ENCODE measurements around the gene TMEM156.
A peak's percentile ranks its signal among the peaks of the same experiment; 100 is the strongest.
"Not testable (repeated sequence)": the region's sequence is repeated elsewhere in the genome, so short reads cannot be mapped to it uniquely, and the experiment has no call there.

The TMEM156 gene

GRCh38 chr4:38994135-38994534, 38.1 kb downstream of the TMEM156 start:
- H3K27me3 Mint-ChIP-seq: no peaks in the 10 kb centered on the region
- H3K4me3 Mint-ChIP-seq: no peak overlapping the region
- H3K36me3 Mint-ChIP-seq (ENCODE audit: low read depth): no peaks in the 10 kb centered on the region
- H3K9me3 Mint-ChIP-seq: no peaks in the 10 kb centered on the region
- H3K4me1 Mint-ChIP-seq (ENCODE audit: low read depth): no peaks in the 10 kb centered on the region
- intact Hi-C loops (cut with micrococcal nuclease): no loop called here
- no peak overlapping the region for H3K27ac Mint-ChIP-seq

GRCh38 chr4:38993683-38994082, 38.5 kb downstream of the TMEM156 start:
- intact Hi-C loops (cut with micrococcal nuclease): no loop called here
- Mint-ChIP-seq H3K9me3 (no peaks in the 10 kb centered on the region), H3K36me3 (ENCODE audit: low read depth) (no peaks in the 10 kb centered on the region), H3K4me3 (no peak overlapping the region), H3K27me3 (no peaks in the 10 kb centered on the region), H3K4me1 (ENCODE audit: low read depth) (peaks cover under 1% of the 10 kb centered on the region), H3K27ac (no peak overlapping the region)

GRCh38 chr4:38990241-38990640, 42.0 kb downstream of the TMEM156 start:
- Mint-ChIP-seq H3K4me1 (ENCODE audit: low read depth) (peaks cover 6% of the 10 kb centered on the region), H3K4me3 (no peak overlapping the region), H3K27ac (no peak overlapping the region), H3K36me3 (ENCODE audit: low read depth) (no peaks in the 10 kb centered on the region), H3K27me3 (no peaks in the 10 kb centered on the region), H3K9me3 (no peaks in the 10 kb centered on the region)
- intact Hi-C loops (cut with micrococcal nuclease): no loop called here

DNA sequence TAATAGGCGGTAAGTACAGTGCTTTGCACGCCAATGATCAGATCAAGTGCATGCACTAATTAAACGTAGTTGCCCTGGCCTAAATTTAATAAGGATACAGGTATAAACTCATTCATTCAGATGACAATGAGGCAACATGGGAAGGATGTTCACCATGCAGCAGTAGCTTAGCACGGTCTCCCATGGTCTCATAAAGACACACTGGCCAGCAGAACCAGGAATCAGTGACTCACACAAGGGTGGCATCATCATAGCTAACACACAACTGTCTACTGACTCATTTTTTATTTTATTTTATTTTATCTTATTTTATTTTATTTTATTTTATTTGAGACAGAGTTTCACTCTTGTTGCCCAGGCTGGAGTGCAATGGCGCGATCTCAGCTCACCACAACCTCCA, 42.7 kb downstream of the TMEM156 start:
- H3K36me3 Mint-ChIP-seq (ENCODE audit: low read depth): no peaks in the 10 kb centered on the region
- no peak overlapping the region for H3K27ac Mint-ChIP-seq
- H3K27me3 Mint-ChIP-seq: no peaks in the 10 kb centered on the region
- H3K9me3 Mint-ChIP-seq: no peaks in the 10 kb centered on the region
- H3K4me1 Mint-ChIP-seq (ENCODE audit: low read depth): peaks cover 6% of the 10 kb centered on the region
- intact Hi-C loops (cut with micrococcal nuclease): no loop called here
- H3K4me3 Mint-ChIP-seq: no peak overlapping the region

DNA sequence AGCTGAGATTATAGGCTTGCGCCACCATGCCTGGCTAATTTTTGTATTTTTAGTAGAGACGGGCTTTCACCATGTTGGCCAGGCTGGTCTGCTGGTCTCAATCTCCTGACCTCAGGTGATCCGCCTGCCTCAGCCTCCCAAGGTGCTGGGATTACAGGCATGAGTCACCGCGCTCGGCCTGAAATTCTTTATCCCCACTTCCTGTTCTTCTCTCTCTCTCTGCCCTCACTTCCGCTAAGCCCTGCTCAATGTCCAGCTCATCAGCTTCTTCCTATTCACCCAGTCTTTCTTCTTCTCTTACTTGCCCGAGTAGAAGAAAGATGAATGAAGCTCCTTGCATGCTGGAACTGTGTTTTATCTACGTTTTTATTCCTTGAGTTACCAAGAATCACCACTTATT, 43.9 kb downstream of the TMEM156 start:
- H3K9me3 Mint-ChIP-seq; H3K4me3 Mint-ChIP-seq; H3K4me1 Mint-ChIP-seq (ENCODE audit: low read depth); H3K27ac Mint-ChIP-seq; intact Hi-C loops (cut with micrococcal nuclease); H3K36me3 Mint-ChIP-seq (ENCODE audit: low read depth); H3K27me3 Mint-ChIP-seq: not testable (repeated sequence)

DNA sequence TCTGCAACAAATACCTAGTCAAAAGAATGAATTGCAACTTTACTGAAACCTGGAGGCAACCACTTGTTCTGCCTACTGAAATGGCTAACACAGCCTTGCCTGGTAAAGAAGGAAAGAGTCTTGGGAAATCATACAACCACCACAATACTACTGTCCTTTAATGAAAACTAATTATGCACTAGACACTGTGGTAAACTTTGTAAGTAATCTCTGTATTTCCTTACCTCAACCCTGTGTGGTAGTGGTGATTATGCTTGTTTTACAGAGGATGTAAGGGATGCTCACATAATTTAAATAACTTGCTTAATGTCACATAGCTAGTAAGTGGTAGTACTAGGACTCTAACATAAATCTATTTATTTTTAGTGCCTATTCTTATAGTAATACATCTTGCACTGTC, 44.7 kb downstream of the TMEM156 start:
- Mint-ChIP-seq H3K4me3 (no peak overlapping the region), H3K36me3 (ENCODE audit: low read depth) (no peaks in the 10 kb centered on the region)
- intact Hi-C loops (cut with micrococcal nuclease): no loop called here

GRCh38 chr4:38985410-38986100, 46.7 kb downstream of the TMEM156 start:
- H3K4me1 Mint-ChIP-seq (ENCODE audit: low read depth): peaks cover 6% of the 10 kb centered on the region
- no peak overlapping the region for H3K4me3 Mint-ChIP-seq
- no peaks in the 10 kb centered on the region for H3K9me3 Mint-ChIP-seq
- H3K36me3 Mint-ChIP-seq (ENCODE audit: low read depth): no peaks in the 10 kb centered on the region
- intact Hi-C loops (cut with micrococcal nuclease): no loop called here
- no peak overlapping the region for H3K27ac Mint-ChIP-seq
- H3K27me3 Mint-ChIP-seq: no peaks in the 10 kb centered on the region

More for the DNA sequence above, 44.7 kb downstream of the TMEM156 start:
- Mint-ChIP-seq H3K4me1 (ENCODE audit: low read depth) (peaks cover 6% of the 10 kb centered on the region), H3K27me3 (no peaks in the 10 kb centered on the region), H3K27ac (no peak overlapping the region), H3K9me3 (no peaks in the 10 kb centered on the region)

DNA sequence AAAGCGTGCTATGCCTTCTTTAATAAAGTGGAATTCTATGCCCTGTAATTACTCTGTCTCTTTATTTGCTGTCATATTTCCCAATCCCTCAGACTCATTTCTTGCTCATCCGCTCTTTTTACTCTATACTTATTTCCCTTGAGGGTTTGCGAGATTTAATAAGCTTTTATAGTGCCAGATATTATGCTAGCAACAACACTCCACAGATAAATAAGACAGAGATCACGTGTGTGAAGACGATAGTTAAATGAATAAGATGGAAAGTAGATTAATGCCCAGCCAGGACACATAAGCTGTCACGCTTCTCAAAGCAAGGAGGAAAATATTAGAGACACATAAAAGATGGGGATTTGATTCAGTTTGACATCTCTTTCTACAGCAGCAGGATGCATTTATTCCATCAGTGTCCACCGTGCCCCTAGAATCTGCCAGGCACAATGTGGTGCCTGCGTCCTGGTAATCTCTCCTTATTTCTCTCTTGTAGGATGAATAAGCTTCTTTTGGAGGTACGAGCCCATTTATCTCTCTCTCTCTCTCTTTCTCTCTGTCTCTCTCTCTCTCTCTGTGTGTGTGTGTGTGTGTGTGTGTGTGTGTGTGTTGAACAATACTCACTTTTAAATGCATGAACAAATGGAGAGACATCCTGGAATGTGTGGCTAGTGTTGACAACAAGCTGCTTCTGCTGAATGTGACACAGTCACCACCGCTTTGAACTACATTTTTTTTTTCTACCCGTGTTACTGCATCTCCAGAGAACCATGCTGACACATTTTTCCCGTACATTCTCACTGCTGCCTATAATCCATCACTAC, 48.2 kb downstream of the TMEM156 start:
- intact Hi-C loops (cut with micrococcal nuclease): no loop called here
- H3K36me3 Mint-ChIP-seq (ENCODE audit: low read depth): no peaks in the 10 kb centered on the region
- peaks cover 6% of the 10 kb centered on the region for H3K4me1 Mint-ChIP-seq (ENCODE audit: low read depth)
- no peaks in the 10 kb centered on the region for H3K9me3 Mint-ChIP-seq
- no peaks in the 10 kb centered on the region for H3K27me3 Mint-ChIP-seq
- peak overlapping the region; percentile 15 for H3K27ac Mint-ChIP-seq
- no peak overlapping the region for H3K4me3 Mint-ChIP-seq

DNA sequence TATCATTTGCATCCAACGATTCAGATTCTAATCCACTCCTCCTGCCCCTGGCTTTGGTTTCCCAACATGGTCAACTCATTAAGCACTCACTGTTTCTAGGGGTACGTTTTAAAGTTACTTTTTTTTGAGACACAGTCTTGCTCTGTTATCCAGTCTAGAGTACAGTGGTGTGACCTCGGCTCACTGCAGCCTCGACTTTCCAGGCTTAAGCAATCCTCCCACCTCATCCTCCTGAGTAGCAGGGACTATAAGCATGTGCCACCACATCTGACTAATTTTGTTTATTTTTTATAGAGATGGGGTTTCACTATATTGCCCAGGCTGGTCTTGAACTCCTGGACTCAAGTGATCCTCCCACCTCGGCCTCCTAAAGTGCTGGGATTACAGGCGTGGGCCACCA, 48.9 kb downstream of the TMEM156 start:
- Mint-ChIP-seq H3K9me3 (no peaks in the 10 kb centered on the region), H3K27ac (no peak overlapping the region), H3K4me3 (no peak overlapping the region), H3K4me1 (ENCODE audit: low read depth) (peaks cover 2% of the 10 kb centered on the region), H3K36me3 (ENCODE audit: low read depth) (no peaks in the 10 kb centered on the region), H3K27me3 (no peaks in the 10 kb centered on the region)
- intact Hi-C loops (cut with micrococcal nuclease): no loop called here

DNA sequence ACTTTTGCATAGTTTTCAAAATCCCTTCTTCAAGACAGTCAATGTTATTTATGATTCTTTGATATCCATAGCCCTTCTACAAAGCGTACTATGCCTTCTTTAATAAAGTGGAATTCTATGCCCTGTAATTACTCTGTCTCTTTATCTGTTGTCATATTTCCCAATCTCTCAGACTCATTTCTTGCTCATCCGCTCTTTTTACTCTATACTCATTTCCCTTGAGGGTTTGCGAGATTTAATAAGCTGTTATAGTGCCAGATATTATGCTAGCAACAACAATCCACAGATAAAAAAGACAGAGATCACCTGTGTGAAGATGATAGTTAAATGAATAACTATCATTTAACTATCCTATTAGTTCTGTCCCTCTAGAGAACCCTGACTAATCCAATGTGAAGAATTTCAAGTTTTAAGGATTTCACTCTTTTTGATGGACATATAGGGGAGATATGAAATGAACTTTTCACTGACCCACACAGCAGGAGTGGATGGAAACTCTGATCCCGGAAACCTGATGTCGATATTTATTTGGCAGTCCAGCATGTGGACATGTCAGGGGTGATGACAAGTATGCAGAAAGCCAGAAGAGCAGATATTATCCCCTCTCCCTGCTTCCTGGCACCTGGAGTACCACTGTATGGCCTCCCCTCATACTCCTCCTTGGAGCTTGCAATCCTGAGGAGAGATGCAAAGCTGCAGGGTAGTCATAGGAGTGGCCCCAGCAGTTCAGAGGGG, 49.7 kb downstream of the TMEM156 start:
- Mint-ChIP-seq H3K36me3 (ENCODE audit: low read depth) (no peaks in the 10 kb centered on the region), H3K9me3 (no peaks in the 10 kb centered on the region), H3K27me3 (no peaks in the 10 kb centered on the region), H3K27ac (no peak overlapping the region), H3K4me3 (no peak overlapping the region), H3K4me1 (ENCODE audit: low read depth) (no peaks in the 10 kb centered on the region)
- intact Hi-C loops (cut with micrococcal nuclease): no loop called here

- Mint-ChIP-seq H3K27ac (no peak overlapping the region), H3K4me3 (no peak overlapping the region), H3K27me3 (no peaks in the 10 kb centered on the region), H3K36me3 (ENCODE audit: low read depth) (no peaks in the 10 kb centered on the region), H3K9me3 (no peaks in the 10 kb centered on the region), H3K4me1 (ENCODE audit: low read depth) (no peaks in the 10 kb centered on the region)
- intact Hi-C loops (cut with micrococcal nuclease): no loop called here
Measured at GRCh38 chr4:38980903-38981676, 51.1 kb downstream of the TMEM156 start.

GRCh38 chr4:38979511-38980230, 52.5 kb downstream of the TMEM156 start:
- H3K36me3 Mint-ChIP-seq (ENCODE audit: low read depth): no peaks in the 10 kb centered on the region
- no peak overlapping the region for H3K27ac Mint-ChIP-seq
- H3K27me3 Mint-ChIP-seq: no peaks in the 10 kb centered on the region
- no peaks in the 10 kb centered on the region for H3K4me1 Mint-ChIP-seq (ENCODE audit: low read depth)
- intact Hi-C loops (cut with micrococcal nuclease): no loop called here
- H3K4me3 Mint-ChIP-seq: no peak overlapping the region
- no peaks in the 10 kb centered on the region for H3K9me3 Mint-ChIP-seq

DNA sequence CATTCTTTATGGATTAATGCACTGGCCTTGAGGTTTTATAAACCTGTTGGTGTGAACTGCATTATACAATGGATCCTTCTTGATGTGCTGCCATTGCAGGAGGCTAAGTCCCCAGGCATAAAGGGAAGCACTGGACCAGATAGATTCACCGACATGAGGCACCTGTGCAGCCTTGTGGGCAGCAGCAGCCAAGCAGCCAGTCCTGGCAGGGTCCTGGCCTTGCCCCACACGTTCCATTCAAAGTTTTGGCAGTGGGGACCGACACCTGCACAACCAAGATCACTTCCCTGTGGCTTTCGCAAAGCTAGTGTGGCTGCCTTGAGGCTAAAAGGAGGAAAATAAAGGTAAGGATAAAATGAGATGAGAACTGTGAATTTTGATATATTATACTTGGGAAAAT, 53.1 kb downstream of the TMEM156 start:
- Mint-ChIP-seq H3K27ac (no peak overlapping the region), H3K27me3 (no peaks in the 10 kb centered on the region), H3K36me3 (ENCODE audit: low read depth) (no peaks in the 10 kb centered on the region), H3K4me1 (ENCODE audit: low read depth) (no peaks in the 10 kb centered on the region), H3K4me3 (no peak overlapping the region), H3K9me3 (no peaks in the 10 kb centered on the region)
- intact Hi-C loops (cut with micrococcal nuclease): no loop called here
